OCI-LY3 (cell line): Measurements from ENCODE around the gene GCC1.
"Not testable (repeated sequence)": the region's sequence is repeated elsewhere in the genome, so short reads cannot be mapped to it uniquely, and the experiment has no call there.

ENCODE experiments used
- H2AFZ ChIP-seq: fragments of 200-600, 300-600 bp; shearing (Covaris generic); 2 replicates; pipeline ENCODE4 v1.6.0; 2014; ENCODE audit warnings: antibody characterized with exemption, low read depth, low read length
- H3K27ac ChIP-seq: fragments of 200-600, 300-600 bp; sonication (generic); 2 replicates; pipeline ENCODE4 v1.5.1; 2014; ENCODE audit warnings: mild to moderate bottlenecking, low read length, moderate library complexity, mixed read lengths
- H3K27me3 ChIP-seq: fragments of 200-600, 300-600 bp; sonication (generic); 2 replicates; pipeline ENCODE4 v1.6.1; 2014; ENCODE audit warnings: low read depth, low read length, mixed read lengths
- H3K36me3 ChIP-seq: fragments of 200-600, 300-600 bp; sonication (generic); replicated peaks from 2 replicates; pipeline ENCODE3; 2014; ENCODE audit warnings: low read depth, low read length, mixed read lengths
- H3K4me1 ChIP-seq: fragments of 300-600, 200-600 bp; sonication (generic); 2 replicates; pipeline ENCODE4 v1.6.1; 2014; ENCODE audit warnings: low read length, mixed read lengths
- H3K4me2 ChIP-seq: fragments of 200-600, 300-600 bp; sonication (generic); 2 replicates; pipeline ENCODE4 v1.6.1; 2014; ENCODE audit warnings: low read length, mixed read lengths
- H3K4me3 ChIP-seq: fragments of 300-600, 200-600 bp; sonication (generic); 2 replicates; pipeline ENCODE4 v1.5.1; 2014; ENCODE audit warnings: antibody characterized with exemption, mild to moderate bottlenecking, low read length, moderate library complexity
- H3K79me2 ChIP-seq: fragments of 300-600, 200-600 bp; shearing (Covaris generic); 2 replicates; pipeline ENCODE4 v1.6.1; 2014; ENCODE audit warnings: mild to moderate bottlenecking, low read length, mixed read lengths
- H3K9ac ChIP-seq: fragments of 300-600, 200-600 bp; shearing (Covaris generic); 2 replicates; pipeline ENCODE4 v1.6.0; 2014; ENCODE audit warnings: mild to moderate bottlenecking, low read length, moderate library complexity
- H3K9me3 ChIP-seq: fragments of 200-600, 300-600 bp; shearing (Covaris generic); 2 replicates; pipeline ENCODE4 v1.6.1; 2014; ENCODE audit warnings: low read length, mixed read lengths; ENCODE audit not compliant: insufficient read depth
- H4K20me1 ChIP-seq: fragments of 200-600, 300-600 bp; sonication (generic); 2 replicates; pipeline ENCODE4 v1.6.1; 2016; ENCODE audit warnings: low read length, mixed read lengths; ENCODE audit not compliant: insufficient read depth
- EZH2phosphoT487 ChIP-seq: fragments of 200-600 bp; shearing (Covaris generic); IDR thresholded peaks from 2 replicates; pipeline ENCODE4 v1.6.1; 2018; ENCODE audit warnings: antibody characterized with exemption, mixed run types, low read depth
- TF ChIP-seq, protein P1 (sequence below): fragments of 200-600, 300-600 bp; sonication (generic); IDR thresholded peaks from 2 replicates; pipeline ENCODE4 v1.5.1; 2014; ENCODE audit warnings: antibody characterized with exemption, low read length, low read depth

Gene GCC1

DNA sequence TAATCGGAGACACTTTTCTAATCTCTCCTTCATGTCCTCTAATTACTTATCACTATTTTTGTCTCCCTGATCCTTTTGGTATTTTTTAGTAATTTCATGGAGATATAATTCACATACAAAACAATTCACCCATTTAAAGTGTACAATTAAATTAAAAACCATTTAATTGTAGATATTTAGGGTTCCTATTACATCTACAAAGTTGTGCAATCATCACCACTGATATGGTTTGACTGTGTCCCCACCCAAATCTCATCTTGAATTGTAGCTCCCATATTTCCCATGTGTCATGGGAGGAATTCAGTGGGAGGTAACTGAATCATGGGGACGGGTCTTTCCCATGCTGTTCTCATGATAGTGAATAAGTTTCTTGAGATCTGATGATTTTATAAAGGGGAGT, 29.0 kb downstream of the GCC1 start:
- no peak overlapping the region for H2AFZ ChIP-seq
- no peak overlapping the region for H3K9ac ChIP-seq
- no peaks in the 10 kb centered on the region for H3K27me3 ChIP-seq
- H3K27ac ChIP-seq = no peak overlapping the region
- no peaks in the 10 kb centered on the region for H3K36me3 ChIP-seq
- no peaks in the 10 kb centered on the region for H3K4me1 ChIP-seq
- H3K4me3 ChIP-seq = no peak overlapping the region
- no peaks in the 10 kb centered on the region for H3K79me2 ChIP-seq
- H3K9me3 ChIP-seq = no peaks in the 10 kb centered on the region
- H4K20me1 ChIP-seq = no peaks in the 10 kb centered on the region
- no peak for TF ChIP-seq EZH2phosphoT487
- H3K4me2 ChIP-seq = no peak overlapping the region

DNA sequence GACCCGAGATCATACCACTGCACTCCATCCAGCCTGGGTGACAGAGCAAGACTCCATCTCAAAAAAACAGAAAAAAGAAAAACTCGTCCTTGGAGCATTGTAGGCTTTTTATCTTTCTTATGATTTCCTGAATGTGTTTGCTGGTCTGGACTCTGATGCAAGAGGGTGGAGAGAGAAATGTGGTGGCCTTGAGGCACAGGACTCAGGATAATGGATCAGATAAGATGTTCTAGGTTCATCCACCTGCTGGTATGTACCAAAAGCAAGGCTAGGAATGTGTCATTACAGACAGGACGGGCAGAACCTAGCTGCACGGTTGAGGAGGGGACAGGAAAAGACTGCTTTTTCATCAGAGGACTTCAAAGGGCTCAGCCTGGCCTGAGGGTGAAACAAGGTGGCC, 33.5 kb downstream of the GCC1 start:
- Histone ChIP-seq H3K79me2 (no peaks in the 10 kb centered on the region), H3K9ac (no peak overlapping the region), H2AFZ (no peak overlapping the region), H3K4me3 (no peak overlapping the region), H4K20me1 (no peaks in the 10 kb centered on the region), H3K27me3 (no peaks in the 10 kb centered on the region), H3K4me2 (no peak overlapping the region), H3K36me3 (no peaks in the 10 kb centered on the region), H3K27ac (no peak overlapping the region), H3K4me1 (no peaks in the 10 kb centered on the region), H3K9me3 (no peaks in the 10 kb centered on the region)
- TF ChIP-seq EZH2phosphoT487 = no peak
- TF ChIP-seq, protein P1, sequence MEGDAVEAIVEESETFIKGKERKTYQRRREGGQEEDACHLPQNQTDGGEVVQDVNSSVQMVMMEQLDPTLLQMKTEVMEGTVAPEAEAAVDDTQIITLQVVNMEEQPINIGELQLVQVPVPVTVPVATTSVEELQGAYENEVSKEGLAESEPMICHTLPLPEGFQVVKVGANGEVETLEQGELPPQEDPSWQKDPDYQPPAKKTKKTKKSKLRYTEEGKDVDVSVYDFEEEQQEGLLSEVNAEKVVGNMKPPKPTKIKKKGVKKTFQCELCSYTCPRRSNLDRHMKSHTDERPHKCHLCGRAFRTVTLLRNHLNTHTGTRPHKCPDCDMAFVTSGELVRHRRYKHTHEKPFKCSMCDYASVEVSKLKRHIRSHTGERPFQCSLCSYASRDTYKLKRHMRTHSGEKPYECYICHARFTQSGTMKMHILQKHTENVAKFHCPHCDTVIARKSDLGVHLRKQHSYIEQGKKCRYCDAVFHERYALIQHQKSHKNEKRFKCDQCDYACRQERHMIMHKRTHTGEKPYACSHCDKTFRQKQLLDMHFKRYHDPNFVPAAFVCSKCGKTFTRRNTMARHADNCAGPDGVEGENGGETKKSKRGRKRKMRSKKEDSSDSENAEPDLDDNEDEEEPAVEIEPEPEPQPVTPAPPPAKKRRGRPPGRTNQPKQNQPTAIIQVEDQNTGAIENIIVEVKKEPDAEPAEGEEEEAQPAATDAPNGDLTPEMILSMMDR = no peak

DNA sequence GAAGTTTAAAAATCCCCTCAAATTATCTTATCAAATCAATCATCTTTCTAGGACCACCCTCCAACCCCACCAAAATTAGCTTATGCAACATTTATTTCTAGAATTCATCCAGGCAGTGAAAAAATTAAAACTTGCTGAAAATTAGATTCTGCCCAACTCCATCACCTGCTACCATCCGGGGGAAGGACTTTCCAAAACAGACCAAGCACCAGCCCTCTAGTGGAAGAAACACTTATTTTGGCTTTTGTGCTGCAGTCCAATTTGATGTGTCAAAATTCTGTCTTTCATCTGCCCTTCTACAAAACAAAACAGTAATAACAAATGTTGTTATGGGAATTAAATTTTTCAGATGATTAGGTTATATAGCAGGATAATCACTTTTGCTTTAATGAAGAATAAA, 35.1 kb downstream of the GCC1 start:
- Histone ChIP-seq H2AFZ (no peak overlapping the region), H3K36me3 (no peaks in the 10 kb centered on the region), H3K9ac (no peak overlapping the region), H3K4me1 (no peaks in the 10 kb centered on the region), H3K4me2 (no peak overlapping the region), H3K79me2 (no peaks in the 10 kb centered on the region), H4K20me1 (no peaks in the 10 kb centered on the region), H3K4me3 (no peak overlapping the region), H3K27ac (no peak overlapping the region), H3K9me3 (no peaks in the 10 kb centered on the region), H3K27me3 (no peaks in the 10 kb centered on the region)
- TF ChIP-seq, protein P1 = no peak
- no peak for TF ChIP-seq EZH2phosphoT487

DNA sequence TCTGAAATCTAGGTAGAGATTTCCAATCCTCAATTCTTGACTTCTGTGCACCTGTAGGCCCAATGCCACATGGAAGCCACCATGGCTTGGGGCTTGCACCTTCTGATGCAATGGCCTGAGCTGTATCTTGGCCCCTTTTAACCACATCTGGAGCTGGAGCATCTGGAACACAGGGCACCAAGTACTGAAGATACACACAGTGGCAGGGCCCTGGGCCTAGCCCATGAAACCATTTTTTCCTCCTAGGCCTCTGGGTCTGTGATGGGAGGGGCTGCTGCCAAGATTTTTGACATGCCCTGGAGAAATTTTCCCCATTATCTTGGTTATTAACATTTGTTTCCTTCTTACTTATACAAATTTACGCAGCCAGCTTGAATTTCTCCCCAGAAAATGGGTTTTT, 39.1 kb downstream of the GCC1 start:
- TF ChIP-seq, protein P1 = no peak
- TF ChIP-seq EZH2phosphoT487 = no peak
- Histone ChIP-seq H3K9ac (no peak overlapping the region), H3K4me3 (no peak overlapping the region), H3K4me2 (no peak overlapping the region), H4K20me1 (no peaks in the 10 kb centered on the region), H3K36me3 (no peaks in the 10 kb centered on the region), H3K4me1 (no peaks in the 10 kb centered on the region), H3K9me3 (no peaks in the 10 kb centered on the region), H3K79me2 (no peaks in the 10 kb centered on the region), H2AFZ (no peak overlapping the region), H3K27ac (no peak overlapping the region), H3K27me3 (no peaks in the 10 kb centered on the region)

DNA sequence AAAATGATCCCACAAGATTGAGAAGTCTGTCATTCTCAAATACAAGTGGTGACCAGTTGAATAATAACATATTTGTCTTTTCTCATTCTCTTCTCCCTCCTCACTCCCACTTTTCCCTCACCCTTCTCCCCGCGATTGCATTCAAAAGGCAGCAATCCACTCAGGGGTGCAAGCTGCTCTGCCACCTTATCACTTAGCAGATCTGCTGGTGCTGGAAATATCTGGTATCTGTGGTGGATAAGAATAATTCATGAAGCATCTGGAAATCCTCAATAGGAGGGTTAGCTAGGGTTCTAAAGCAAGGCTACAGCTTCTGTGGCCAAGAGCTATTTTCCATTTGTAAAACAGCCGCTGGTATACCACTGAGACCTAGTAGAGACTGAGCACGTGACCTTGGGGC, 43.8 kb downstream of the GCC1 start:
- Histone ChIP-seq H3K9me3 (no peaks in the 10 kb centered on the region), H3K4me3 (no peak overlapping the region), H2AFZ (no peak overlapping the region), H3K4me1 (no peaks in the 10 kb centered on the region), H3K79me2 (no peaks in the 10 kb centered on the region), H3K36me3 (no peaks in the 10 kb centered on the region), H3K27me3 (no peaks in the 10 kb centered on the region), H4K20me1 (no peaks in the 10 kb centered on the region), H3K4me2 (no peak overlapping the region), H3K9ac (no peak overlapping the region), H3K27ac (no peak overlapping the region)
- TF ChIP-seq EZH2phosphoT487 = no peak
- TF ChIP-seq, protein P1 = no peak

DNA sequence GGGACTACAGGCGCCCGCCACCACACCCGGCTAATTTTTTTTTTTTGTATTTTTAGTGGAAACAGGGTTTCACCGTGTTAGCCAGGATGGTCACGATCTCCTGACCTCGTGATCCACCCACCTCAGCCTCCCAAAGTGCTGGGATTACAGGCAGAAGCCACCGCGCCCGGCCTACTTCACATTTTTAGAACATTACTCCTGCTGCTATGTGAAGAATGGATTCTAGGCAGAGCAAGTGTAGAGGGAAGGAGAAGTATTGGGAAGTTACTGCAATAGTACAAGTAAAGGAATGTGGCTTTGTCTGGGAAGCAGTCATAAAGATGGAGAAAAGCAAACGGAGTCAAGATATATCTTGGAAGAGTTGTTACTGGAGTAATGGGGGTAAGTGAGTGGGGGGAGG, 44.9 kb downstream of the GCC1 start:
- H3K27me3 ChIP-seq, H3K79me2 ChIP-seq, H3K27ac ChIP-seq, H4K20me1 ChIP-seq, H3K4me2 ChIP-seq, H2AFZ ChIP-seq, H3K4me3 ChIP-seq, H3K9me3 ChIP-seq, H3K4me1 ChIP-seq, H3K36me3 ChIP-seq, H3K9ac ChIP-seq: not testable (repeated sequence)
